Lower leg skin (tissue), 3 donors: Measurements from ENCODE around the gene EFTUD2.

ENCODE experiments used
- CTCF ChIP-seq, 3 donors: fragments of 450-650 bp; IDR thresholded peaks; one replicate each; pipeline ENCODE4 v1.5.1; 2016; ENCODE audit warnings: antibody characterized with exemption in 3 of 3, mild to moderate bottlenecking in 3 of 3, moderate library complexity in 2 of 3
- POLR2A ChIP-seq, 2 donors: fragments of 450-650 bp; IDR thresholded peaks; one replicate each; pipeline ENCODE4 v1.6.1; 2016 to 2017; ENCODE audit warnings: antibody characterized with exemption in 2 of 2, mild to moderate bottlenecking in 1 of 2, moderate library complexity in 1 of 2

- TF ChIP-seq CTCF (IDR thresholded peaks at IDR 0.05) (no peak), POLR2A (IDR thresholded peaks at IDR 0.05) (no peak)
These were observed 39.5 kb downstream of the EFTUD2 start for GRCh38 chr17:44859701-44860100.
